CD4-positive, alpha-beta memory T cell (primary cell): ENCODE measurements around the gene TNNI3K. TPM values are rescaled to one million over a fixed set of nuclear protein-coding genes. Genes with fewer than 3 reads are reported as not detected.

ENCODE experiments used
- CTCF ChIA-PET: fragments of 350-600 bp; sonication (Branson Sonifier 250); formaldehyde crosslinking; loops from one replicate; lab custom pipeline; 2021; ENCODE audit warnings: inconsistent platforms; ENCODE audit not compliant: partially characterized antibody; lab: Charles Lee
- POLR2A ChIA-PET: fragments of 350-600 bp; sonication (Branson Sonifier 250); formaldehyde crosslinking; loops from one replicate; lab custom pipeline; 2021; ENCODE audit not compliant: partially characterized antibody; lab: Charles Lee
- DNase-seq, 5 donors: peaks; one replicate each; pipeline versions ENCODE4 v3.0.0 to v3.0.0-alpha.2; 2020 to 2022; ENCODE audit warnings: mixed read lengths in 1 of 5
- H3K27ac ChIP-seq: one replicate; pipeline ENCODE4 v1.7.0; 2013; ENCODE audit warnings: low read depth, low read length
- H3K27me3 ChIP-seq: 2 replicates; pipeline ENCODE4 v1.7.0; 2013; ENCODE audit warnings: mild to moderate bottlenecking, low read length, moderate library complexity; ENCODE audit not compliant: insufficient read depth
- H3K36me3 ChIP-seq: 2 replicates; pipeline ENCODE4 v1.7.0; 2013; ENCODE audit warnings: mild to moderate bottlenecking, low read length, moderate library complexity; ENCODE audit not compliant: insufficient read depth
- H3K4me1 ChIP-seq: 2 replicates; pipeline ENCODE4 v1.7.0; 2013; ENCODE audit warnings: mild to moderate bottlenecking, low read length, moderate library complexity; ENCODE audit not compliant: insufficient read depth
- H3K4me3 ChIP-seq, 2 donors: one replicate each; pipeline ENCODE4 v1.7.0; 2013; ENCODE audit warnings: low read length in 2 of 2, mild to moderate bottlenecking in 1 of 2
- H3K9me3 ChIP-seq, 2 donors: one replicate each; pipeline ENCODE4 v1.7.0; 2013; ENCODE audit warnings: low read length in 2 of 2, control low read depth in 1 of 2; ENCODE audit not compliant: control insufficient read depth in 1 of 2
- H3K27ac Mint-ChIP-seq, 7 donors: one replicate each; pipeline ENCODE4 v1.8.0; 2020 to 2021; ENCODE audit warnings: mixed read lengths in 7 of 7, mild to moderate bottlenecking in 6 of 7, inconsistent platforms in 3 of 7, moderate library complexity in 3 of 7
- H3K27me3 Mint-ChIP-seq, 2 donors: one replicate each; pipeline ENCODE4 v1.8.0; 2020 to 2021; ENCODE audit warnings: mixed read lengths in 2 of 2
- H3K36me3 Mint-ChIP-seq, 2 donors: one replicate each; pipeline ENCODE4 v1.8.0; 2020 to 2021; ENCODE audit warnings: mixed read lengths in 2 of 2, inconsistent platforms in 1 of 2, mild to moderate bottlenecking in 1 of 2
- H3K4me1 Mint-ChIP-seq, 4 donors: one replicate each; pipeline ENCODE4 v1.8.0; 2020 to 2021; ENCODE audit warnings: mixed read lengths in 4 of 4, mild to moderate bottlenecking in 1 of 4
- H3K4me3 Mint-ChIP-seq, 8 donors: one replicate each; pipeline ENCODE4 v1.8.0; 2020 to 2021; ENCODE audit warnings: mixed read lengths in 8 of 8, mild to moderate bottlenecking in 7 of 8, moderate library complexity in 6 of 8, inconsistent platforms in 3 of 8
- H3K9me3 Mint-ChIP-seq, 8 donors: one replicate each; pipeline ENCODE4 v1.8.0; 2020 to 2021; ENCODE audit warnings: mixed read lengths in 8 of 8, mild to moderate bottlenecking in 5 of 8, inconsistent platforms in 3 of 8, moderate library complexity in 1 of 8
- intact Hi-C: fragments of 100-400 bp; cut with micrococcal nuclease; formaldehyde crosslinking; loops from one replicate; pipeline ENCODE4 v1.15.1; 2023
- polyA plus RNA-seq, 2 donors: library from polyadenylated mRNA; unstranded; fragments of 300-500 nt; fragmentation: Illumina TruSeq; gene quantifications; one replicate each; pipeline ENCODE4 v1.2.3, GENCODE V29; 2021
- total RNA-seq, 2 experiments: library from RNA; stranded (reverse); gene quantifications; one replicate each; pipeline ENCODE4 v1.2.3, GENCODE V29; 2021

The TNNI3K gene
- total RNA-seq (not detected), polyA plus RNA-seq (under 1 TPM in 1 of 2 donors, not detected in 1; 0.54 TPM)

GRCh38 chr1:74235153-74235552 lies at the start of gene TNNI3K:
Gene TNNI3K, plus strand, starts transcription at chr1:74235387. Its CDS starts 65 bp downstream, at chr1:74235452.
- Histone ChIP-seq H3K4me1 (no peaks in the 10 kb centered on the region), H3K27ac (no peak within 1 kb of the TSS), H3K4me3 (no peak within 1 kb of the TSS), H3K9me3 (no peaks in the 10 kb centered on the region), H3K36me3 (no peaks in the 10 kb centered on the region), H3K27me3 (no peaks in the 10 kb centered on the region)
- Mint-ChIP-seq H3K27ac (no peak within 1 kb of the TSS), H3K36me3 (no peaks in the 10 kb centered on the region), H3K9me3 (peaks cover 0 to 14% (median 5%) of the 10 kb centered on the region in 8 donors), H3K4me3 (no peak within 1 kb of the TSS), H3K4me1 (no peaks in the 10 kb centered on the region), H3K27me3 (peaks cover 0 to 3% of the 10 kb centered on the region in 2 donors)
- ChIA-PET POLR2A (no interaction called here), CTCF (no interaction called here)
- intact Hi-C loops = no loop called here
- DNase-seq = no peak

GRCh38 chr1:74193908-74194307 lies 41.3 kb upstream of the TNNI3K start:
- Mint-ChIP-seq H3K27me3 (no peaks in the 10 kb centered on the region), H3K4me1 (peaks cover 8 to 17% (median 13%) of the 10 kb centered on the region in 4 donors), H3K9me3 (peaks cover 0 to 3% (median 0%) of the 10 kb centered on the region in 8 donors), H3K27ac (no peak overlapping the region), H3K36me3 (peaks cover 6 to 7% of the 10 kb centered on the region in 2 donors), H3K4me3 (no peak overlapping the region)
- Histone ChIP-seq H3K27ac (no peak overlapping the region), H3K36me3 (no peaks in the 10 kb centered on the region), H3K27me3 (no peaks in the 10 kb centered on the region), H3K4me1 (peaks cover 13% of the 10 kb centered on the region), H3K9me3 (no peaks in the 10 kb centered on the region), H3K4me3 (no peak overlapping the region)
- CTCF ChIA-PET = no interaction called here
- POLR2A ChIA-PET = no interaction called here
- intact Hi-C loops = no loop called here
- DNase-seq = no peak

- Mint-ChIP-seq H3K36me3 (peaks cover 4 to 8% of the 10 kb centered on the region in 2 donors), H3K27me3 (no peaks in the 10 kb centered on the region), H3K4me1 (peaks cover 10 to 24% (median 17%) of the 10 kb centered on the region in 4 donors), H3K27ac (no peak overlapping the region), H3K9me3 (peaks cover 0 to 1% (median 0%) of the 10 kb centered on the region in 8 donors), H3K4me3 (no peak overlapping the region)
- no peak for DNase-seq
- H3K4me1 ChIP-seq = peaks cover 22% of the 10 kb centered on the region
- ChIA-PET POLR2A (no interaction called here), CTCF (no interaction called here)
- H3K4me3 ChIP-seq = no peak overlapping the region
- no peaks in the 10 kb centered on the region for H3K27me3 ChIP-seq
- no peaks in the 10 kb centered on the region for H3K9me3 ChIP-seq
- no peaks in the 10 kb centered on the region for H3K36me3 ChIP-seq
- no peak overlapping the region for H3K27ac ChIP-seq
- intact Hi-C loops = loop anchor here (5.0 kb wide), 1 partner anchor 1592 kb away; the partner anchor contains the start of gene RABGGTB
These were observed 39.8 kb upstream of the TNNI3K start for GRCh38 chr1:74195339-74195738.

DNA sequence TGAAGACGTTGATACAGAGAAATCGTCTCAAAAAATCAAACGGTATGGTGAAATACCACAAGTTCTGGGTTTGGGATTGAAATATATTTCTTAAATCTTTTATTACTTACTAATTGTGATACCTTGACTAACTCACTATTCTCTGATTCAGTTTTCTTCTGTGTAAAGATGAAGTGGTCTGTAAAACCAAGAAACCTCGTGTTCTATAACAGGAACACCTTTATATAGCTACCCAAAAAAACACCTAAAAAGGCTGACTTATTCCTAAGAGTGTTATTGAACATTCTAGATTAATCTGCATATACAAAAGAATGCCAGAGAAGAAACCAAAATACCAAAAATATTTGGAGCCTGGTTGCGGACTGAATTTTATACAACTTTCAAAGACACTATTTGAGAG lies 37.9 kb upstream of the TNNI3K start:
- H3K4me1 ChIP-seq = peaks cover 22% of the 10 kb centered on the region
- H3K9me3 ChIP-seq = no peaks in the 10 kb centered on the region
- CTCF ChIA-PET = no interaction called here
- H3K4me3 Mint-ChIP-seq = peak overlapping the region; percentile 91 to 96 (median 94)
- DNase-seq = peak in 1 of 5 donors; percentile 1
- H3K27me3 Mint-ChIP-seq = no peaks in the 10 kb centered on the region
- H3K27ac Mint-ChIP-seq = peak overlapping the region; percentile 91 to 98 (median 96)
- peak overlapping the region; percentile 79 to 92 for H3K4me3 ChIP-seq
- no peaks in the 10 kb centered on the region for H3K27me3 ChIP-seq
- H3K9me3 Mint-ChIP-seq = no peaks in the 10 kb centered on the region
- peaks cover 10 to 24% (median 17%) of the 10 kb centered on the region in 4 donors for H3K4me1 Mint-ChIP-seq
- intact Hi-C loops = loop anchor here (5.0 kb wide), 1 partner anchor 1590 kb away; the partner anchor contains the start of gene RABGGTB
- peak overlapping the region; percentile 62 for H3K27ac ChIP-seq
- POLR2A ChIA-PET = interaction anchor here (2.6 kb wide), 1 partner anchor 536 kb away, joined by 15 read pairs; the partner anchor contains the start of genes CRYZ and TYW3
- H3K36me3 ChIP-seq = no peaks in the 10 kb centered on the region
- H3K36me3 Mint-ChIP-seq = peaks cover 13 to 19% of the 10 kb centered on the region in 2 donors

GRCh38 chr1:74197657-74198552 lies 37.3 kb upstream of the TNNI3K start, which contains the start of the genes FPGT and LRRIQ3:
Gene FPGT, plus strand, starts transcription at chr1:74198242. Its CDS starts 37 bp downstream, at chr1:74198279.
Gene LRRIQ3, minus strand, starts transcription at chr1:74198176. Its CDS starts 14,492 bp downstream, at chr1:74183684.
- H3K27ac ChIP-seq = peak within 1 kb of the TSS; percentile 62
- H3K36me3 ChIP-seq = no peaks in the 10 kb centered on the region
- H3K4me3 ChIP-seq = peak within 1 kb of the TSS; percentile 79 to 92
- ChIA-PET CTCF (interaction anchor here (1.2 kb wide), 1 partner anchor 536 kb away, joined by 4 read pairs; the partner anchor contains the start of gene TYW3), POLR2A (interaction anchor here (1.1 to 2.6 kb wide), 2 partner anchors 20 to 535 kb away, joined by 3 to 15 read pairs; partner anchors contain the start of genes CRYZ and TYW3)
- Mint-ChIP-seq H3K27me3 (no peaks in the 10 kb centered on the region), H3K36me3 (peaks cover 13 to 19% of the 10 kb centered on the region in 2 donors), H3K27ac (peak within 1 kb of the TSS; percentile 91 to 98 (median 96)), H3K4me3 (peak within 1 kb of the TSS; percentile 91 to 96 (median 94)), H3K9me3 (no peaks in the 10 kb centered on the region), H3K4me1 (peaks cover 10 to 24% (median 17%) of the 10 kb centered on the region in 4 donors)
- no peaks in the 10 kb centered on the region for H3K27me3 ChIP-seq
- peak; percentile 93 to 97 (median 97) for DNase-seq
- peaks cover 22% of the 10 kb centered on the region for H3K4me1 ChIP-seq
- no peaks in the 10 kb centered on the region for H3K9me3 ChIP-seq
- intact Hi-C loops = loop anchor here (1.0 to 5.0 kb wide), 3 partner anchors 12 to 1589 kb away; partner anchors contain the start of genes CRYZ, RABGGTB and TYW3

GRCh38 chr1:74199504-74199903 lies 35.7 kb upstream of the TNNI3K start:
- peak overlapping the region in 3 of 7 donors; percentile 91 to 98 (median 98) for H3K27ac Mint-ChIP-seq
- intact Hi-C loops = loop anchor here (5.0 kb wide), 1 partner anchor 1588 kb away; the partner anchor contains the start of gene RABGGTB
- H3K4me1 Mint-ChIP-seq = peaks cover 10 to 24% (median 17%) of the 10 kb centered on the region in 4 donors
- H3K4me3 Mint-ChIP-seq = peak overlapping the region in 4 of 8 donors; percentile 91 to 96 (median 94)
- ChIA-PET POLR2A (no interaction called here), CTCF (no interaction called here)
- H3K27ac ChIP-seq = no peak overlapping the region
- DNase-seq = no peak
- H3K9me3 ChIP-seq = no peaks in the 10 kb centered on the region
- H3K4me3 ChIP-seq = no peak overlapping the region
- H3K36me3 ChIP-seq = peaks cover 2% of the 10 kb centered on the region
- H3K27me3 Mint-ChIP-seq = no peaks in the 10 kb centered on the region
- peaks cover 22% of the 10 kb centered on the region for H3K4me1 ChIP-seq
- H3K27me3 ChIP-seq = no peaks in the 10 kb centered on the region
- H3K9me3 Mint-ChIP-seq = no peaks in the 10 kb centered on the region
- H3K36me3 Mint-ChIP-seq = peaks cover 19 to 23% of the 10 kb centered on the region in 2 donors
